Esophagus squamous epithelium (tissue), 5 donors: ENCODE measurements around the gene ERC1. TPM values are rescaled to one million over a fixed set of nuclear protein-coding genes. Genes with fewer than 3 reads are reported as not detected.

Experiments used
- DNase-seq: peaks from one replicate; lab custom pipeline; 2025; lab: John Stamatoyannopoulos, UW
- H3K27ac ChIP-seq, 4 donors: fragments of 200-600 bp; sonication (generic); one replicate each; pipeline ENCODE4 v1.5.1; 2016 to 2019; ENCODE audit warnings: mild to moderate bottlenecking in 1 of 4
- H3K27me3 ChIP-seq, 4 donors: fragments of 200-600 bp; sonication (generic); 1 replicate in 3 of 4; 2 replicates in 1 of 4; pipeline versions ENCODE4 v1.5.1 to v1.6.0; 2017 to 2021; ENCODE audit warnings: antibody characterized with exemption in 1 of 4
- H3K36me3 ChIP-seq, 3 donors: fragments of 200-600 bp; sonication (generic); one replicate each; pipeline ENCODE4 v1.5.1; 2016 to 2019
- H3K4me1 ChIP-seq, 3 donors: fragments of 200-600 bp; sonication (generic); one replicate each; pipeline ENCODE4 v1.5.1; 2017 to 2019
- H3K4me3 ChIP-seq, 4 donors: fragments of 200-600 bp; sonication (generic); 1 replicate in 3 of 4; 2 replicates in 1 of 4; pipeline ENCODE4 v1.5.1; 2016 to 2019; ENCODE audit warnings: mild to moderate bottlenecking in 2 of 4, moderate library complexity in 1 of 4
- H3K9me3 ChIP-seq, 3 donors: fragments of 200-600 bp; sonication (generic); one replicate each; pipeline ENCODE4 v1.5.1; 2016 to 2019
- POLR2A ChIP-seq, 4 donors: fragments of 450-650 bp; IDR thresholded peaks; one replicate each; pipeline ENCODE4 v1.6.1; 2017; ENCODE audit warnings: antibody characterized with exemption in 4 of 4, mild to moderate bottlenecking in 4 of 4, moderate library complexity in 3 of 4
- WGBS, 2 donors: methylation state at CpG; one replicate each; pipeline ENCODE4 v1.1.5; 2018; 5-methylcytosine and 5-hydroxymethylcytosine counted together
- intact Hi-C: fragments of 100-400 bp; cut with DNase I; formaldehyde crosslinking; loops from one replicate; pipeline ENCODE4 v1.15.0; 2022
- total RNA-seq, 4 donors: library from RNA; depleted of rRNA; stranded (reverse); fragments of >200 nt; gene quantifications; one replicate each; pipeline ENCODE4 v1.1.0, GENCODE V29; 2016
- TF ChIP-seq, protein P1 (sequence below), 6 experiments: fragments of 450-650 bp in 4 of 6; fragments of 200-600 bp in 2 of 6; sonication (generic) in 2 of 6; IDR thresholded peaks; one replicate each; pipeline ENCODE4 v1.5.1; 2016 to 2019; ENCODE audit warnings: antibody characterized with exemption in 6 of 6, mild to moderate bottlenecking in 4 of 6, moderate library complexity in 4 of 6
- donor health status: DM: yes; HTN: yes; CAD: no.

ERC1 gene
- total RNA-seq, 4 donors from 2014 or later = 19.0 to 50.7 (median 37.5) TPM

DNA sequence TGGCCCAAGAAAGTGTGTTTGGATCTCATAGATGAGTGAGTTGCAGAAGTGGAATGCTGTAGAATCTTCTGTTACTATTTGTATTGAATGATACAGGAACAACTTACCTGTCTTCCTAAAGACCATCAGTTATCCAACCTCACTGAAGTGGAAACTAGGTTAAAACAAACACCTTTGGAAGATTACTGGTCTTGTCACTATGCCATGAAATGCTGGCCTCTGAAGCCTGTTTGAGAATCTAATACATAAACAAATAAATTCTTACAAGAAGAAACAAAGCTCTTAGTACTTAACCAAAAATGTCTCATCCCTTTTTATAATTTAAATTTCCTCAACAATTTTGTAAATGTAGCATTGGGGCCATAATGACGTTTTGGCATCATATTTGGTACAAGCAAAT, 448.2 kb downstream of the ERC1 start:
- no peak overlapping the region for H3K27ac ChIP-seq
- no peak for TF ChIP-seq POLR2A (IDR thresholded peaks at IDR 0.05)
- TF ChIP-seq, protein P1, sequence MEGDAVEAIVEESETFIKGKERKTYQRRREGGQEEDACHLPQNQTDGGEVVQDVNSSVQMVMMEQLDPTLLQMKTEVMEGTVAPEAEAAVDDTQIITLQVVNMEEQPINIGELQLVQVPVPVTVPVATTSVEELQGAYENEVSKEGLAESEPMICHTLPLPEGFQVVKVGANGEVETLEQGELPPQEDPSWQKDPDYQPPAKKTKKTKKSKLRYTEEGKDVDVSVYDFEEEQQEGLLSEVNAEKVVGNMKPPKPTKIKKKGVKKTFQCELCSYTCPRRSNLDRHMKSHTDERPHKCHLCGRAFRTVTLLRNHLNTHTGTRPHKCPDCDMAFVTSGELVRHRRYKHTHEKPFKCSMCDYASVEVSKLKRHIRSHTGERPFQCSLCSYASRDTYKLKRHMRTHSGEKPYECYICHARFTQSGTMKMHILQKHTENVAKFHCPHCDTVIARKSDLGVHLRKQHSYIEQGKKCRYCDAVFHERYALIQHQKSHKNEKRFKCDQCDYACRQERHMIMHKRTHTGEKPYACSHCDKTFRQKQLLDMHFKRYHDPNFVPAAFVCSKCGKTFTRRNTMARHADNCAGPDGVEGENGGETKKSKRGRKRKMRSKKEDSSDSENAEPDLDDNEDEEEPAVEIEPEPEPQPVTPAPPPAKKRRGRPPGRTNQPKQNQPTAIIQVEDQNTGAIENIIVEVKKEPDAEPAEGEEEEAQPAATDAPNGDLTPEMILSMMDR (IDR thresholded peaks at IDR 0.05) = no peak
- intact Hi-C loops = no loop called here

DNA sequence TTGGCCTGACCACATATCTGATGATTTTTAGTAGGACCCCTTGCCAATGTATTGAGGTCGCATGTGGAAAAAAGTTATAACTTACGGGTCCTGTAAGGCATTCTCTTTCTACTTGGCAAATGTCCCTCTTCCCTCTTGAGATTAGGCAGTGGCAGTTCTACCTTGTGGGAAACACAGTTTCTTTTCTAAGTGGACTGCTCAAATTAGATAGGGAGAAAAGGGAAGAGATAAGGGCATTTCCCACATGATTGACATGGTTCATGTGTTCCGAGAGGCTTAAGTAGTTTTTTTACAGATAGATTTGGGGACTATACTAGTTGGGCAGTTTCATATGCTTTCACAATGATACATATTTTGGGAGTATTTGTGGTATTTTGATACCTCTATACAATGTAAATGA, 448.7 kb downstream of the ERC1 start:
- Histone ChIP-seq H3K27ac (no peak overlapping the region), H3K4me3 (no peak overlapping the region), H3K27me3 (no peaks in the 10 kb centered on the region), H3K4me1 (peaks cover 0 to 19% (median 0%) of the 10 kb centered on the region in 3 donors), H3K9me3 (no peaks in the 10 kb centered on the region), H3K36me3 (peaks cover 0 to 3% (median 0%) of the 10 kb centered on the region in 3 donors)
- 82 to 94% methylated on average over 3 of the region's 3 CpGs for WGBS, 2 donors
- TF ChIP-seq POLR2A (IDR thresholded peaks at IDR 0.05) = no peak
- TF ChIP-seq, protein P1 (IDR thresholded peaks at IDR 0.05) = no peak
- intact Hi-C loops = no loop called here
- no peak for DNase-seq

More for the DNA sequence above, 448.2 kb downstream of the ERC1 start:
- no peaks in the 10 kb centered on the region for H3K9me3 ChIP-seq
- WGBS, 2 donors = 44 to 60% methylated on average over 1 of the region's 1 CpG
- no peaks in the 10 kb centered on the region for H3K27me3 ChIP-seq
- no peak for DNase-seq
- H3K4me1 ChIP-seq = peaks cover 0 to 19% (median 0%) of the 10 kb centered on the region in 3 donors
- H3K4me3 ChIP-seq = no peak overlapping the region
- H3K36me3 ChIP-seq = no peaks in the 10 kb centered on the region

DNA sequence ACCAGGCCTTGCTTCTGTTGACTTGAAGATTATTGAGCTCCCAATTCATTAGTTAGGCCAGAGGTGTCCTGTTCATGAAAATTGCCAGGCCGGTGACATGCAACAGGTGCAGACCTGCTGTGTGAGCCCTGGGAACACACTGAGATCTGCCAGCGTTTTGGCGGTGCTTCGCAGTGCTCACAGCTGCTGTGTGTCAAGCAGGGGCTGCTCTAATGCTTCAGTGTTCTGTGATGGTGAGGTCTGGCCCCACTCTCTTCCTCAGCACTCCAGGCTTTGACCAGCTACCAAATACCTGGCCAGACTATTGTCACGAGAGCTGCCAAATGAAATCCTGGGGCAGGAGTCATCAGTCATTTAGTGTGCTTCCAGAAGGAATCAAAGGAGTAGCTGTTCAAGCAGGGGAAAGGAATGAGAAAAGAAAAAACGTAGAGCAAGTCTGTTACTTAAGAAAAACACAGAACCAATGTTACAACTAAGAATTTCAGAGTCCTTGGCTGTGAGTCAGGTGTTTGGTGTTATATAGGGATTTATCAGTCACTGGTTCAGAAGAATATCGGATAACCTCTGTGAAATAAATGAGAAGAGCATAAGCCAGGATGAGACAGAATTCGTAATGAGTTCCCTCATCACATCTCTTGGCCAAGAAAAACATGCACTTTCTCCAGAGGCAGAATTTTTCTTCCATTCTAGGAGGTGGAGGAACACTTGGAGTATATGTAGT, 452.6 kb downstream of the ERC1 start:
- TF ChIP-seq POLR2A (IDR thresholded peaks at IDR 0.05) = no peak
- TF ChIP-seq, protein P1 (IDR thresholded peaks at IDR 0.05) = no peak
- WGBS, 2 donors = 47 to 55% methylated on average over 4 to 8 of the region's 8 CpGs
- DNase-seq = no peak
- Histone ChIP-seq H3K27ac (peak overlapping the region; percentile 5 to 77 (median 42)), H3K9me3 (no peaks in the 10 kb centered on the region), H3K27me3 (no peaks in the 10 kb centered on the region), H3K36me3 (peaks cover 0 to 39% (median 0%) of the 10 kb centered on the region in 3 donors), H3K4me3 (peak overlapping the region in 2 of 4 donors; percentile 12 to 29), H3K4me1 (peaks cover 0 to 9% (median 0%) of the 10 kb centered on the region in 3 donors)
- intact Hi-C loops = no loop called here

DNA sequence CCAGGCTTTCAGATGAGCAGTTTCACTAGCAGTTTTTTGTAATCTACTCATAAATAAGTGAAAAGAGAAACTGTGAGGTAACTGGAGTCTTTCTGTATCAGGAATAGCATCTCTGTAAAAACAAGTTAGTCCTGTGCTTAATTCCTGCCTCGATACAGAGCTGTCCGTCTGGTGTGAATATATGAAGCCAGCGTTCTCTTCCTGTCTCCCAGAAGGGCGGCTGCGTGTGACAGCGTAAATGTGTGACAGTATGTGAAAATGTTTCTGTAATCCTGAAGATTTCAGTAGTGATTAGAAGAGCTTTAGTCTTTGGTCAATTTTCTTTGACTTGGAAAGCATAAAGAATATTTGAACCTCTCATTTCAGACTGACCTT, 453.1 kb downstream of the ERC1 start:
- TF ChIP-seq, protein P1 (IDR thresholded peaks at IDR 0.05) = no peak
- no peak for TF ChIP-seq POLR2A (IDR thresholded peaks at IDR 0.05)
- Histone ChIP-seq H3K4me3 (peak overlapping the region in 2 of 4 donors; percentile 12 to 29), H3K4me1 (peaks cover 0 to 9% (median 0%) of the 10 kb centered on the region in 3 donors), H3K27me3 (no peaks in the 10 kb centered on the region), H3K27ac (peak overlapping the region; percentile 11 to 77 (median 42)), H3K36me3 (peaks cover 0 to 44% (median 3%) of the 10 kb centered on the region in 3 donors), H3K9me3 (no peaks in the 10 kb centered on the region)
- intact Hi-C loops = no loop called here
- DNase-seq = no peak
- WGBS, 2 donors = 73 to 79% methylated on average over 6 of the region's 6 CpGs

DNA sequence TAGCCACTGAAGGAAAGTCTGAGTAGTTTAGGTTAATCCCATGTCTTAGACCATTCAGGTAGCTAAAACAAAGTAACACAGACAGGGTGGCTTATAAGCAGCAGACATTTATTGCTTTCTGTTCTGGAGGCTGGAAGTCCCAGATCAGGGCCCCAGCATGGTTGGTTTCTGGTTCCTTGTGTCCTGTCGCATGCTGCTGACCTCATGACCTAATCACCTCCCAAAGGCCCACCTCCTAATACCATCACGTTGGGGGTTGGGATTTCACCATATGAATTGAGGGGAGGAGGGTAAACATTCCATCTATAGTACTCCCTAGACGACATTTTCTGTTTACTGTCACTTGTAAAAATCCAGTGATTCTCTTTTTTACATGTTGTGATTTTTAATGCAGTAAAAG, 454.8 kb downstream of the ERC1 start:
- H3K4me3 ChIP-seq = no peak overlapping the region
- no peak for DNase-seq
- H3K36me3 ChIP-seq = peaks cover 0 to 48% (median 5%) of the 10 kb centered on the region in 3 donors
- TF ChIP-seq, protein P1 (IDR thresholded peaks at IDR 0.05) = no peak
- no peak for TF ChIP-seq POLR2A (IDR thresholded peaks at IDR 0.05)
- no peaks in the 10 kb centered on the region for H3K9me3 ChIP-seq
- H3K4me1 ChIP-seq = peaks cover 0 to 9% (median 0%) of the 10 kb centered on the region in 3 donors
- peak overlapping the region in 1 of 4 donors; percentile 16 for H3K27ac ChIP-seq
- no peaks in the 10 kb centered on the region for H3K27me3 ChIP-seq
- WGBS, 2 donors = 59 to 63% methylated on average over 3 of the region's 3 CpGs
- intact Hi-C loops = no loop called here
